Vagina (tissue), 2 donors: Measurements from ENCODE around the gene DDX10. TPM values are rescaled to one million over a fixed set of nuclear protein-coding genes. Genes with fewer than 3 reads are reported as not detected.

ENCODE experiments used
- DNase-seq, 2 donors: peaks; one replicate each; pipeline ENCODE4 v3.0.0-alpha.2; 2017; ENCODE audit errors: extremely low spot score in 2 of 2
- H3K27ac ChIP-seq: fragments of 200-600 bp; sonication (generic); one replicate; pipeline ENCODE4 v1.5.1; 2019
- H3K27me3 ChIP-seq: fragments of 200-600 bp; sonication (generic); one replicate; pipeline ENCODE4 v1.5.1; 2019
- H3K36me3 ChIP-seq, 2 donors: fragments of 200-600 bp; sonication (generic); one replicate each; pipeline ENCODE4 v1.5.1; 2017 to 2019
- H3K4me1 ChIP-seq: fragments of 200-600 bp; sonication (generic); one replicate; pipeline ENCODE4 v1.5.1; 2019
- H3K4me3 ChIP-seq, 2 donors: fragments of 200-600 bp; sonication (generic); 1 replicate in 1 of 2; 2 replicates in 1 of 2; pipeline ENCODE4 v1.5.1; 2016 to 2019
- H3K9me3 ChIP-seq: fragments of 200-600 bp; sonication (generic); one replicate; pipeline ENCODE4 v1.5.1; 2019
- CTCF ChIP-seq, 3 experiments: fragments of 450-650 bp in 2 of 3; fragments of 200-600 bp in 1 of 3; sonication (generic) in 1 of 3; IDR thresholded peaks; one replicate each; pipeline ENCODE4 v1.5.1; 2017 to 2019; ENCODE audit warnings: antibody characterized with exemption in 3 of 3, mild to moderate bottlenecking in 2 of 3, moderate library complexity in 2 of 3
- POLR2A ChIP-seq, 2 donors: fragments of 450-650 bp; IDR thresholded peaks; one replicate each; pipeline ENCODE4 v1.6.1; 2017; ENCODE audit warnings: antibody characterized with exemption in 2 of 2, mild to moderate bottlenecking in 2 of 2, moderate library complexity in 2 of 2
- POLR2AphosphoS5 ChIP-seq, 2 donors: sonication (generic); formaldehyde crosslinking; IDR thresholded peaks; one replicate each; pipeline ENCODE4 v1.9.0; 2017; ENCODE audit warnings: antibody characterized with exemption in 2 of 2, mild to moderate bottlenecking in 2 of 2, low read depth in 1 of 2; ENCODE audit not compliant: insufficient read depth in 1 of 2
- intact Hi-C: fragments of 100-400 bp; cut with DNase I; formaldehyde crosslinking; loops from one replicate; pipeline ENCODE4 v1.15.1; 2023
- total RNA-seq: library from RNA; depleted of rRNA; stranded (reverse); fragments of >200 nt; gene quantifications from one replicate; pipeline ENCODE4 v1.2.3, GENCODE V29; 2016

DDX10 gene
- total RNA-seq, 1 donor from 2014 or later, result 23.8 TPM

GRCh38 chr11:108947654-108948570 lies 283.0 kb downstream of the DDX10 start:
- no peak for DNase-seq
- no peak overlapping the region for H3K27ac ChIP-seq
- H3K4me1 ChIP-seq, result no peaks in the 10 kb centered on the region
- TF ChIP-seq POLR2AphosphoS5 (IDR thresholded peaks at IDR 0.05; ENCODE audit: insufficient read depth in 1 of 2, low read depth in 1 of 2) (no peak), POLR2A (IDR thresholded peaks at IDR 0.05) (no peak), CTCF (IDR thresholded peaks at IDR 0.05) (no peak)
- no peaks in the 10 kb centered on the region for H3K36me3 ChIP-seq
- intact Hi-C loops, result no loop called here
- H3K4me3 ChIP-seq, result no peak overlapping the region
- H3K9me3 ChIP-seq, result no peaks in the 10 kb centered on the region
- H3K27me3 ChIP-seq, result no peaks in the 10 kb centered on the region

- no peaks in the 10 kb centered on the region for H3K36me3 ChIP-seq
- no peak overlapping the region for H3K27ac ChIP-seq
- no peaks in the 10 kb centered on the region for H3K4me1 ChIP-seq
- H3K27me3 ChIP-seq, result no peaks in the 10 kb centered on the region
- TF ChIP-seq CTCF (IDR thresholded peaks at IDR 0.05) (no peak), POLR2A (IDR thresholded peaks at IDR 0.05) (no peak), POLR2AphosphoS5 (IDR thresholded peaks at IDR 0.05; ENCODE audit: insufficient read depth in 1 of 2, low read depth in 1 of 2) (no peak)
- no peak overlapping the region for H3K4me3 ChIP-seq
- no peak for DNase-seq
- H3K9me3 ChIP-seq, result no peaks in the 10 kb centered on the region
- intact Hi-C loops, result no loop called here
These were observed 293.7 kb downstream of the DDX10 start for GRCh38 chr11:108958368-108959104.

- intact Hi-C loops, result no loop called here
- Histone ChIP-seq H3K9me3 (no peaks in the 10 kb centered on the region), H3K4me1 (no peaks in the 10 kb centered on the region), H3K4me3 (no peak overlapping the region), H3K27ac (no peak overlapping the region), H3K27me3 (no peaks in the 10 kb centered on the region), H3K36me3 (no peaks in the 10 kb centered on the region)
- no peak for DNase-seq
- TF ChIP-seq POLR2AphosphoS5 (IDR thresholded peaks at IDR 0.05; ENCODE audit: insufficient read depth in 1 of 2, low read depth in 1 of 2) (no peak), POLR2A (IDR thresholded peaks at IDR 0.05) (no peak), CTCF (IDR thresholded peaks at IDR 0.05) (no peak)
These were observed 294.4 kb downstream of the DDX10 start for GRCh38 chr11:108959105-108959761.

- Histone ChIP-seq H3K4me1 (no peaks in the 10 kb centered on the region), H3K9me3 (no peaks in the 10 kb centered on the region), H3K27me3 (no peaks in the 10 kb centered on the region), H3K4me3 (no peak overlapping the region), H3K36me3 (no peaks in the 10 kb centered on the region), H3K27ac (no peak overlapping the region)
- no peak for DNase-seq
- intact Hi-C loops, result no loop called here
- TF ChIP-seq POLR2A (IDR thresholded peaks at IDR 0.05) (no peak), CTCF (IDR thresholded peaks at IDR 0.05) (no peak), POLR2AphosphoS5 (IDR thresholded peaks at IDR 0.05; ENCODE audit: insufficient read depth in 1 of 2, low read depth in 1 of 2) (no peak)
These were observed 295.0 kb downstream of the DDX10 start for GRCh38 chr11:108959874-108960273.
